IMR-90 (cell line): Measurements from ENCODE around the gene ITPKB. TPM values are rescaled to one million over a fixed set of nuclear protein-coding genes. Genes with fewer than 3 reads are reported as not detected.

Source experiments
- ATAC-seq: fragments of 200-7000 bp; cut with Tn5 transposase; 2 replicates; pipeline ENCODE4 v1.9.1; 2020; ENCODE audit warnings: low read depth, mild to moderate bottlenecking, moderate library complexity
- BruUV-seq: library from RNA; stranded (reverse); fragments of 400-500 nt; replicated peaks from 2 replicates; lab custom pipeline; 2021; lab: Mats Ljungman, UMichigan
- CTCF ChIA-PET: fragments of 300-600 bp; formaldehyde crosslinking; extraction: SDS; loops from one replicate; lab custom pipeline; 2021; ENCODE audit warnings: antibody characterized with exemption; lab: Yijun Ruan, JAX
- POLR2A ChIA-PET: fragments of 300-600 bp; sonication (Branson Sonifier 250); formaldehyde crosslinking; loops from one replicate; lab custom pipeline; 2022; ENCODE audit warnings: antibody characterized with exemption; ENCODE audit not compliant: unreplicated experiment; lab: Charles Lee
- DNase-seq: peaks from one replicate; pipeline ENCODE4 v3.0.0; 2013
- H2AFZ ChIP-seq: replicated peaks from 2 replicates; pipeline ENCODE3; 2013; ENCODE audit warnings: low read length, mild to moderate bottlenecking; ENCODE audit not compliant: poor library complexity
- H2AK5ac ChIP-seq: 2 replicates; pipeline ENCODE4 v1.6.1; 2013; ENCODE audit warnings: low read depth, low read length, inconsistent platforms
- H2AK9ac ChIP-seq: replicated peaks from 2 replicates; pipeline ENCODE3; 2013; ENCODE audit warnings: mild to moderate bottlenecking, low read depth, low read length, moderate library complexity; ENCODE audit not compliant: poor library complexity
- H2BK120ac ChIP-seq: 2 replicates; pipeline ENCODE4 v1.6.1; 2013; ENCODE audit warnings: low read depth, low read length, inconsistent platforms
- H2BK15ac ChIP-seq: 3 replicates; pipeline ENCODE4 v1.6.1; 2013; ENCODE audit warnings: low read depth, low read length, inconsistent platforms
- H2BK20ac ChIP-seq: 2 replicates; pipeline ENCODE4 v1.6.1; 2013; ENCODE audit warnings: low read depth, mild to moderate bottlenecking, inconsistent platforms, low read length, moderate library complexity
- H2BK5ac ChIP-seq: 2 replicates; pipeline ENCODE4 v1.6.1; 2013; ENCODE audit warnings: mild to moderate bottlenecking, low read depth, low read length, inconsistent platforms; ENCODE audit not compliant: poor library complexity, severe bottlenecking
- H3K14ac ChIP-seq: replicated peaks from 2 replicates; pipeline ENCODE4 v1.6.1; 2013; ENCODE audit warnings: low read depth, low read length, inconsistent platforms
- H3K18ac ChIP-seq: 2 replicates; pipeline ENCODE4 v1.6.1; 2013; ENCODE audit warnings: low read depth, low read length, control low read depth
- H3K23ac ChIP-seq: 2 replicates; pipeline ENCODE4 v1.6.1; 2013; ENCODE audit warnings: low read depth, low read length, inconsistent platforms
- H3K27ac ChIP-seq: 2 replicates; pipeline ENCODE4 v1.5.1; 2013; ENCODE audit warnings: mild to moderate bottlenecking, control low read depth, low read length; ENCODE audit not compliant: insufficient read depth
- H3K27me3 ChIP-seq: 2 replicates; pipeline ENCODE4 v1.6.1; 2013; ENCODE audit warnings: low read length; ENCODE audit not compliant: control insufficient read depth, insufficient read depth
- H3K36me3 ChIP-seq: 2 replicates; pipeline ENCODE4 v1.6.1; 2013; ENCODE audit warnings: low read length, mixed read lengths; ENCODE audit not compliant: control insufficient read depth, insufficient read depth
- H3K4ac ChIP-seq: 2 replicates; pipeline ENCODE4 v1.6.1; 2013; ENCODE audit warnings: low read depth, low read length, inconsistent platforms
- H3K4me1 ChIP-seq: 2 replicates; pipeline ENCODE4 v1.6.1; 2013; ENCODE audit warnings: low read length, mixed read lengths; ENCODE audit not compliant: control insufficient read depth, insufficient read depth
- H3K4me2 ChIP-seq: 2 replicates; pipeline ENCODE4 v1.6.1; 2013; ENCODE audit warnings: low read depth, mild to moderate bottlenecking, control low read depth, low read length, moderate library complexity
- H3K4me3 ChIP-seq: 2 replicates; pipeline ENCODE4 v1.5.1; 2013; ENCODE audit warnings: low read depth, mild to moderate bottlenecking, control low read depth, low read length, moderate library complexity; ENCODE audit not compliant: insufficient read depth
- H3K56ac ChIP-seq: 2 replicates; pipeline ENCODE4 v1.6.1; 2013; ENCODE audit warnings: low read length, inconsistent platforms; ENCODE audit not compliant: insufficient read depth; ENCODE audit errors: extremely low read depth
- H3K79me1 ChIP-seq, 2 experiments: 2 replicates each; pipeline ENCODE4 v1.6.1; 2013; ENCODE audit warnings: low read length in 2 of 2, inconsistent platforms in 1 of 2, low read depth in 1 of 2
- H3K9ac ChIP-seq: 2 replicates; pipeline ENCODE4 v1.6.1; 2013; ENCODE audit warnings: low read depth, low read length, control low read depth
- H3K9me1 ChIP-seq: 2 replicates; pipeline ENCODE4 v1.6.1; 2013; ENCODE audit warnings: low read length, inconsistent platforms; ENCODE audit not compliant: insufficient read depth
- H3K9me3 ChIP-seq: 2 replicates; pipeline ENCODE4 v1.6.1; 2013; ENCODE audit warnings: low read length; ENCODE audit not compliant: control insufficient read depth, insufficient read depth
- H4K20me1 ChIP-seq: 2 replicates; pipeline ENCODE4 v1.6.1; 2013; ENCODE audit warnings: low read length, inconsistent platforms; ENCODE audit not compliant: insufficient read depth
- H4K5ac ChIP-seq: 2 replicates; pipeline ENCODE4 v1.6.1; 2013; ENCODE audit warnings: mild to moderate bottlenecking, low read depth, low read length, control low read depth
- H4K8ac ChIP-seq, 2 experiments: 2 replicates each; pipeline ENCODE4 v1.6.1; 2013; ENCODE audit warnings: low read depth in 2 of 2, low read length in 2 of 2, control low read depth in 1 of 2, inconsistent platforms in 1 of 2
- H4K91ac ChIP-seq: 2 replicates; pipeline ENCODE4 v1.6.1; 2013; ENCODE audit warnings: low read depth, low read length, inconsistent platforms; ENCODE audit not compliant: insufficient read depth
- BHLHE40 ChIP-seq: fragments of 150-350 bp; IDR thresholded peaks from 2 replicates; pipeline ENCODE4 v1.6.1; 2016; ENCODE audit warnings: mild to moderate bottlenecking, low read depth, low read length
- CHD1 ChIP-seq: IDR thresholded peaks from 2 replicates; pipeline ENCODE4 v1.6.1; 2012; ENCODE audit warnings: low read depth, low read length, improper control_type of control experiment
- CTCF ChIP-seq: conservative IDR thresholded peaks from 2 replicates; pipeline ENCODE4 v1.5.1; 2012; ENCODE audit warnings: mild to moderate bottlenecking, low read depth, low read length, improper control_type of control experiment
- ELK1 ChIP-seq: fragments of 150-350 bp; IDR thresholded peaks from 2 replicates; pipeline ENCODE4 v1.6.1; 2016; ENCODE audit warnings: low read depth, mild to moderate bottlenecking, low read length, moderate library complexity, borderline replicate concordance
- MAFK ChIP-seq: IDR thresholded peaks from 2 replicates; pipeline ENCODE4 v1.6.1; 2012; ENCODE audit warnings: low read depth, low read length, improper control_type of control experiment
- MAZ ChIP-seq: IDR thresholded peaks from 2 replicates; pipeline ENCODE4 v1.6.1; 2012; ENCODE audit warnings: low read depth, mild to moderate bottlenecking, low read length, improper control_type of control experiment, moderate library complexity, borderline replicate concordance
- NFE2L2 ChIP-seq: fragments of 150-350 bp; IDR thresholded peaks from 2 replicates; pipeline ENCODE4 v1.6.1; 2016; ENCODE audit warnings: low read depth, mild to moderate bottlenecking, low read length
- RAD21 ChIP-seq: IDR thresholded peaks from 2 replicates; pipeline ENCODE4 v1.6.1; 2012; ENCODE audit warnings: low read length, improper control_type of control experiment
- RCOR1 ChIP-seq: IDR thresholded peaks from 2 replicates; pipeline ENCODE4 v1.6.1; 2012; ENCODE audit warnings: mild to moderate bottlenecking, low read length, improper control_type of control experiment; ENCODE audit not compliant: insufficient replicate concordance
- RFX5 ChIP-seq: IDR thresholded peaks from 2 replicates; pipeline ENCODE4 v1.8.0; 2012; ENCODE audit warnings: low read depth, mild to moderate bottlenecking, low read length, moderate library complexity
- SMC3 ChIP-seq: fragments of 150-350 bp; IDR thresholded peaks from 2 replicates; pipeline ENCODE4 v1.6.1; 2016; ENCODE audit warnings: low read depth, mild to moderate bottlenecking, antibody characterized with exemption, low read length, moderate library complexity
- WGBS, 2 experiments: methylation state at CpG; one replicate each; pipeline versions ENCODE4 v1.1.5 to v1.1.7; 2013; ENCODE audit warnings: missing lambda C conversion rate in 2 of 2; ENCODE audit not compliant: insufficient read length in 1 of 2; ENCODE audit errors: extremely low coverage in 2 of 2; 5-methylcytosine and 5-hydroxymethylcytosine counted together
- dilution Hi-C: fragments of 300-500 bp; cut with HindIII; formaldehyde crosslinking; loops from one replicate; pipeline ENCODE4 v1.14.3; 2018; ENCODE audit warnings: low sequenced_read_pairs; ENCODE audit not compliant: unreplicated experiment
- in situ Hi-C: fragments of 300-500 bp; cut with MboI; formaldehyde crosslinking; loops from 3 replicates; pipeline ENCODE4 v1.14.3; 2019; ENCODE audit warnings: low sequenced_read_pairs, inconsistent platforms, mixed read lengths
- intact Hi-C: fragments of 100-400 bp; cut with micrococcal nuclease; formaldehyde crosslinking; loops from 2 replicates; pipeline ENCODE4 v1.10.0; 2022
- polyA plus RNA-seq, 3 experiments: library from polyadenylated mRNA; depleted of rRNA; stranded (reverse); fragments of >200 nt; gene quantifications; 2 replicates each; pipeline ENCODE4 v1.2.3, GENCODE V29; 2012; ENCODE audit warnings: low replicate concordance in 1 of 3
- total RNA-seq: library from RNA; depleted of rRNA; stranded (reverse); fragments of >200 nt; gene quantifications from 2 replicates; pipeline ENCODE4 v1.2.3, GENCODE V29; 2012

The ITPKB gene
- total and polyA plus RNA-seq, 2 of the 4 experiments (the other 2 are of a cell fraction), result 0.72 to 1.4 TPM

GRCh38 chr1:226619031-226619430 lies 120.1 kb downstream of the ITPKB start:
- Histone ChIP-seq H3K9me1 (no peaks in the 10 kb centered on the region), H3K4me3 (no peak overlapping the region), H3K56ac (no peak overlapping the region), H2AK9ac (no peak overlapping the region), H4K91ac (no peak overlapping the region), H3K14ac (no peak overlapping the region), H3K4ac (no peak overlapping the region), H3K36me3 (no peaks in the 10 kb centered on the region), H3K9me3 (peaks cover 2% of the 10 kb centered on the region; the same call in 1 of the 2 replicates), H3K27me3 (peaks cover 14% of the 10 kb centered on the region), H2AK5ac (no peak overlapping the region), H3K4me1 (peaks cover 2% of the 10 kb centered on the region; the same call in 1 of the 2 replicates), H4K8ac (no peak overlapping the region), H4K5ac (no peak overlapping the region), H3K9ac (no peak overlapping the region), H3K27ac (no peak overlapping the region), H2BK5ac (no peak overlapping the region), H3K23ac (no peak overlapping the region), H3K18ac (no peak overlapping the region), H2BK20ac (no peak overlapping the region), H2AFZ (no peak overlapping the region), H2BK120ac (no peak overlapping the region), H4K20me1 (no peaks in the 10 kb centered on the region), H3K79me1 (no peaks in the 10 kb centered on the region), H2BK15ac (no peak overlapping the region), H3K4me2 (no peak overlapping the region)
- intact Hi-C loops, result no loop called here
- WGBS, 2 experiments, result 88% methylated on average over 3 of the region's 7 CpGs; no CpG with 5 or more reads in 1 of the 2 experiments
- no TSS peak for BruUV-seq
- ChIA-PET POLR2A (no interaction called here), CTCF (interaction anchor here (1.5 kb wide), 1 partner anchor 10 kb away, joined by 4 read pairs; no protein-coding TSS in a partner anchor)
- ATAC-seq (no peak), DNase-seq (no peak)
- in situ Hi-C loops, result no loop called here
- dilution Hi-C loops, result no loop called here
- TF ChIP-seq ELK1 (no peak), RCOR1 (no peak), CTCF (no peak), RAD21 (no peak), RFX5 (no peak), SMC3 (no peak), CHD1 (no peak), MAFK (no peak), NFE2L2 (no peak), BHLHE40 (no peak), MAZ (no peak)
